Brain microvascular endothelial cell (primary cell): ENCODE data around the gene ZWINT.

ENCODE experiments used
- DNase-seq: peaks from one replicate; pipeline ENCODE4 v3.0.0-alpha.2; 2020
- H3K27ac ChIP-seq: fragments of 250-450 bp; sonication (Bioruptor Pico); 2 replicates; pipeline ENCODE4 v1.5.1; 2020; ENCODE audit warnings: mild to moderate bottlenecking, moderate library complexity
- H3K27me3 ChIP-seq: fragments of 250-450 bp; sonication (Bioruptor Pico); replicated peaks from 2 replicates; pipeline ENCODE4 v1.5.1; 2020; ENCODE audit warnings: mild to moderate bottlenecking
- H3K36me3 ChIP-seq: fragments of 250-450 bp; sonication (Bioruptor Pico); replicated peaks from 2 replicates; pipeline ENCODE4 v1.5.1; 2020; ENCODE audit warnings: mild to moderate bottlenecking
- H3K4me3 ChIP-seq: 2 replicates; pipeline ENCODE4 v1.5.1; 2011; ENCODE audit warnings: low read depth, mild to moderate bottlenecking, control low read depth, low read length, moderate library complexity
- in situ Hi-C: cut with HindIII; loops from 2 replicates; pipeline ENCODE4 v1.10.0; 2017; ENCODE audit warnings: low sequenced_read_pairs, low pct_ligation_motif_present
- TF ChIP-seq, protein P1 (sequence below): IDR thresholded peaks from 2 replicates; pipeline ENCODE4 v1.5.1; 2011; ENCODE audit warnings: low read depth, mild to moderate bottlenecking, moderate library complexity, low read length, control low read depth, inconsistent platforms; ENCODE audit errors: missing control alignments

ZWINT gene, protein sequence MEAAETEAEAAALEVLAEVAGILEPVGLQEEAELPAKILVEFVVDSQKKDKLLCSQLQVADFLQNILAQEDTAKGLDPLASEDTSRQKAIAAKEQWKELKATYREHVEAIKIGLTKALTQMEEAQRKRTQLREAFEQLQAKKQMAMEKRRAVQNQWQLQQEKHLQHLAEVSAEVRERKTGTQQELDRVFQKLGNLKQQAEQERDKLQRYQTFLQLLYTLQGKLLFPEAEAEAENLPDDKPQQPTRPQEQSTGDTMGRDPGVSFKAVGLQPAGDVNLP

DNA sequence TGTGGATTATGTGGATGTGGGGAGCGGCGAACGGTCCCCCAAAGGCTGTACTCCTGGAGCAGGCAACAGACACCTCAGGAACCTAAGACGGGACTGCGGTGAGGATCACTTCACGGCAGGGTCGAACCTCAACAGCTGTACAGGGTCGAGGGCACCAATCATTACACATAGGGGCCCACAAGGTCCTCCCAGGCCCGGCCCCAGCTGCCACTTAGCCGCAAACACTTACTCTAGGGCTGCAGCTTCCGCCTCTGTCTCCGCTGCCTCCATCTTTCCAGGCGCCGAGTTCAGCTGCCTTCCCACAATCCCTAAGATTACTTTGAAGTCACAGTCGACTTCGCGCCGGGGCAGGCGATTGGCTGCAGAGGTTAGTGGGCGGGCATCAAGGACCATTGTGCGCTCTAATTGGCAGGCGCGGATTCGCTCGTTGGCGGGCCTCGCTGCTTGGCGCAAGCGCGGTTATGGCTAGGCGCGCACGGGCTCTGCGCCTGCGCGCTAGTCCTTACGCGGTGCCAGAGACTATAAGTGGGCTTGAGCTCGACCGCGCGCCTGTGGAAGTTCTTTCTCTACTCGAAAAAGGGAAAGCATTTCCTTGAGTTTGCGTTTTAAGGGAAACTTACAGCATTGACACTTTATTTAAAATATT is at the start of gene ZWINT:
ZWINT (minus strand) TSS at position 293 of the 646 bp plus-strand sequence; CDS start at position 270, 23 bp downstream.
- DNase-seq = peak; percentile 96
- Histone ChIP-seq H3K4me3 (peak within 1 kb of the TSS; percentile 89), H3K27ac (no peak within 1 kb of the TSS), H3K36me3 (no peaks in the 10 kb centered on the region), H3K27me3 (no peaks in the 10 kb centered on the region)
- TF ChIP-seq, protein P1, sequence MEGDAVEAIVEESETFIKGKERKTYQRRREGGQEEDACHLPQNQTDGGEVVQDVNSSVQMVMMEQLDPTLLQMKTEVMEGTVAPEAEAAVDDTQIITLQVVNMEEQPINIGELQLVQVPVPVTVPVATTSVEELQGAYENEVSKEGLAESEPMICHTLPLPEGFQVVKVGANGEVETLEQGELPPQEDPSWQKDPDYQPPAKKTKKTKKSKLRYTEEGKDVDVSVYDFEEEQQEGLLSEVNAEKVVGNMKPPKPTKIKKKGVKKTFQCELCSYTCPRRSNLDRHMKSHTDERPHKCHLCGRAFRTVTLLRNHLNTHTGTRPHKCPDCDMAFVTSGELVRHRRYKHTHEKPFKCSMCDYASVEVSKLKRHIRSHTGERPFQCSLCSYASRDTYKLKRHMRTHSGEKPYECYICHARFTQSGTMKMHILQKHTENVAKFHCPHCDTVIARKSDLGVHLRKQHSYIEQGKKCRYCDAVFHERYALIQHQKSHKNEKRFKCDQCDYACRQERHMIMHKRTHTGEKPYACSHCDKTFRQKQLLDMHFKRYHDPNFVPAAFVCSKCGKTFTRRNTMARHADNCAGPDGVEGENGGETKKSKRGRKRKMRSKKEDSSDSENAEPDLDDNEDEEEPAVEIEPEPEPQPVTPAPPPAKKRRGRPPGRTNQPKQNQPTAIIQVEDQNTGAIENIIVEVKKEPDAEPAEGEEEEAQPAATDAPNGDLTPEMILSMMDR = no peak
- in situ Hi-C loops = no loop called here

DNA sequence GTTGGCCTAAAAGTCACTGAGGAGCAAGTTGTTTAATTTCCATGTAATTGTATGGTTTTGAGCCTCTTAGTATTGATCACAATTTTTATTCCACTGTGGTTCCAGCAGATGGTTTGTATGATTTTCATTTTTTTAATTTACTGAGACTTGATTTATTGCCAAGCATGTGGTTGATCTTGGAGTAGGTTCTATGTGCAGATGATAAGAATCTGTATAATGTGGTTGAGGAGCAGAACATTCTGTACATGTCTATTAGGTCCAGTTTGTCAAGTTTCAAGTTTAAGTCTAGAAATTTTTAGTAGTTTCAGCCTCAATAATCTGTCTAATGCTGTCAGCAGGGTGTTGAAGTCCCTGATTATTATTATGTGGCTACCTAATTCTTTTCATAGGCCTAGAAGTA is 22.7 kb upstream of the ZWINT start:
- Histone ChIP-seq H3K27me3 (no peaks in the 10 kb centered on the region), H3K27ac (no peak overlapping the region), H3K36me3 (no peaks in the 10 kb centered on the region), H3K4me3 (no peak overlapping the region)
- TF ChIP-seq, protein P1 = no peak
- DNase-seq = no peak
- in situ Hi-C loops = no loop called here

DNA sequence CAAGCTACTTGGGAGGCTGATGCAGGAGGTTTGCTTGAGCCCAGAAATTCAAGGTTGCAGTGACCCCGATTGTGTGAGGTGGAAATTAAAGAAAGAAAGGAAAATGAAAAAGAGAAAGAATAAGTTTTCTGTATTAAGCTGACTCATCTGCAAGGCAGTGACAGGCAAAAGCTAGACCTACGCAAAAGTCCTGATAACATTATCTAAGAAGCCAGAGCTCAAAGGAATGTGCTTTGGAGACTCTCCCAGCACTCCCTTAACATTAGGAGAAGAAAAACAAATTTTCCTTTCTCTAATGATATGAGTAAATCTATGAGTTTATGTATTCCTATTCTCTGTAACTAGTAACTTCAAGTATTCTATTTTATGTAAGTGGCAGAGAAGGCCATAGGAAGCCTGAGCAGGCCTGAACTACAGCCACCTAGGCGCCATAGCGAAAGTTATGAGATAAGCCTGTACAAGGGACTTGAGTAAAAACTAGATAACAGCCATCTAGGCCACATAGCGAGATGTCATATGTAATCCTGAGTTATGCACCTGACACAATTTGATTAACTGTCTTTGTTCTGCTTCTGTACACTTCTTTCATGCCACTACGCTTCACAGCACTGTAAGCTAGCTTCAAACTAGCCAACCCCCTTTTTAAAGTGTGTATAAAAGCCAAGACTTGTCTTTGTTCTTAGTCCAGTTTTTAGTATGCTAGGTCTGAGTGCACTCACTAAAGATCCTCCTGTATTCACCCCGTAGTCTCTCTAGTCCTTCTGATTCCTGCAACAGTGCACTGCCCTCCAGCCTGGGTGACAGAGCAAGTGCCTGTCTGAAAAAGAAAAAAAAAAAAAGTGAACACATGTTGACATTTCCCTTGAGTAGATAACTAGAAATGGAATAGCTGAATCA is 9.4 kb upstream of the ZWINT start:
- in situ Hi-C loops = no loop called here
- DNase-seq = no peak
- TF ChIP-seq, protein P1 = no peak

DNA sequence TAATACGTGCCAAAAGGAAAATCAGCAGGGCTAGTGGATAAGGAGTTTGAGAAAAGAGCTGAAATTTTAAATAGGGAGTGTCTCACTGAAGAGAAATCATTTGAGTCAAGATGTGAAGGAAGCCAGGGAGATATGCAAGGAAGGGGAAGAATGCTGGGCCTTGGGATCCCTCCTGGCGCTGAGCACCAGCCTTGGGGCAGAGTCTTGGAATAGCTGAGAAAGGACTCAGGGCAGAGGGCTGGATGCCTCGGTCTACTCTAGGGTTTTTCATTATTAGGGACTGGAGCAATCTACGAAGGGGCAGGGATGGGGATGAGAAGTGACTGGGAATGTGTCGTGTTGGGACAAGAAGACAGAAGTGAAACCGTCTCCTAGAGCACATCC is 484 bp downstream of the ZWINT start:
- in situ Hi-C loops = no loop called here
- Histone ChIP-seq H3K27me3 (no peaks in the 10 kb centered on the region), H3K4me3 (peak overlapping the region; percentile 89), H3K27ac (no peak overlapping the region), H3K36me3 (no peaks in the 10 kb centered on the region)
- TF ChIP-seq, protein P1 = no peak
- no peak for DNase-seq

More for the DNA sequence above, 9.4 kb upstream of the ZWINT start:
- Histone ChIP-seq H3K27ac (no peak overlapping the region), H3K4me3 (no peak overlapping the region), H3K36me3 (no peaks in the 10 kb centered on the region), H3K27me3 (no peaks in the 10 kb centered on the region)

DNA sequence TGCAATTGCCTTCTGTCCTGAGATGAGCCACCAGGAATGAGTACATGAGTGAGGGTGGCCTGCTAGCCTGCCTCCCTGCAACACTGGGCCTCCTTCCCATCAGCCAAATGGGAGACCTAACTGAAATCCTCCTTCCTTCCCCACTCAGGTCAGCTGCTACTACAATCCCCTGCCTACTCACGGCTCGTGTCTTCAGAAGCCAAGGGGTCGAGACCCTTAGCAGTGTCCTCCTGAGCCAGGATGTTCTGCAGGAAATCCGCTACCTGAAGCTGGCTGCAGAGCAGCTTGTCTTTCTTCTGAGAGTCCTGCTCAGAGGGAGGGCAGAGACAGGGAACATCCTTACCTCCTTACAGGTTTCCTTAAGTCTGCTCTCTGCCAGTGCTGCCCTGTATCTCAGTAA is 1.2 kb downstream of the ZWINT start:
- Histone ChIP-seq H3K27ac (no peak overlapping the region), H3K4me3 (peak overlapping the region; percentile 89), H3K36me3 (no peaks in the 10 kb centered on the region), H3K27me3 (no peaks in the 10 kb centered on the region)
- TF ChIP-seq, protein P1 = no peak
- no peak for DNase-seq
- in situ Hi-C loops = no loop called here
